Measurements from ENCODE around the gene MOCS2.
"Not testable (repeated sequence)": the region's sequence is repeated elsewhere in the genome, so short reads cannot be mapped to it uniquely, and the experiment has no call there.

DNA sequence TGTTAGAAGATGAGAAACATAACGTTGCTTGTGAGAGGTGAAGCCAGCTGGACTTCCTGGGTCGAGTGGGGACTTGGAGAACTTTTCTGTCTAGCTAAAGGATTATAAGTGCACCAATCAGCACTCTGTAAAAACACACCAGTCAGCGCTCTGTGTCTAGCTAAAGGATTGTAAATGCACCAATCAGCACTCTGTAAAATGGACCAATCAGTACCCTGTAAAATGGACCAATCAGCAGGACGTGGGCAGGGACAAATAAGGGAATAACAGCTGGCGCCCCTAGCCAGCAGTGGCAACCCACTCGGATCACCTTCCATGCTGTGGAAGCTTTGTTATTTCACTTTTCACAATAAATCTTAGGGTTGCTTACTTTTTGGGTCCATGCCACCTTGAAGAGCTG is 2.8 kb upstream of the MOCS2 start:
- TF ChIP-seq, protein P1, sequence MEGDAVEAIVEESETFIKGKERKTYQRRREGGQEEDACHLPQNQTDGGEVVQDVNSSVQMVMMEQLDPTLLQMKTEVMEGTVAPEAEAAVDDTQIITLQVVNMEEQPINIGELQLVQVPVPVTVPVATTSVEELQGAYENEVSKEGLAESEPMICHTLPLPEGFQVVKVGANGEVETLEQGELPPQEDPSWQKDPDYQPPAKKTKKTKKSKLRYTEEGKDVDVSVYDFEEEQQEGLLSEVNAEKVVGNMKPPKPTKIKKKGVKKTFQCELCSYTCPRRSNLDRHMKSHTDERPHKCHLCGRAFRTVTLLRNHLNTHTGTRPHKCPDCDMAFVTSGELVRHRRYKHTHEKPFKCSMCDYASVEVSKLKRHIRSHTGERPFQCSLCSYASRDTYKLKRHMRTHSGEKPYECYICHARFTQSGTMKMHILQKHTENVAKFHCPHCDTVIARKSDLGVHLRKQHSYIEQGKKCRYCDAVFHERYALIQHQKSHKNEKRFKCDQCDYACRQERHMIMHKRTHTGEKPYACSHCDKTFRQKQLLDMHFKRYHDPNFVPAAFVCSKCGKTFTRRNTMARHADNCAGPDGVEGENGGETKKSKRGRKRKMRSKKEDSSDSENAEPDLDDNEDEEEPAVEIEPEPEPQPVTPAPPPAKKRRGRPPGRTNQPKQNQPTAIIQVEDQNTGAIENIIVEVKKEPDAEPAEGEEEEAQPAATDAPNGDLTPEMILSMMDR (conservative IDR thresholded peaks at IDR 0.05): not testable (repeated sequence)
- TF ChIP-seq EZH2 (IDR thresholded peaks at IDR 0.05; ENCODE audit: low read depth): not testable (repeated sequence)
